NCI-H2081 treated with DMSO at 0.1 percent for 48 hours (cell line): Measurements from ENCODE around the gene BABAM2.

Source experiments
- DNase-seq: peaks from one replicate; lab custom pipeline; 2025; lab: John Stamatoyannopoulos, UW

Gene BABAM2

DNA sequence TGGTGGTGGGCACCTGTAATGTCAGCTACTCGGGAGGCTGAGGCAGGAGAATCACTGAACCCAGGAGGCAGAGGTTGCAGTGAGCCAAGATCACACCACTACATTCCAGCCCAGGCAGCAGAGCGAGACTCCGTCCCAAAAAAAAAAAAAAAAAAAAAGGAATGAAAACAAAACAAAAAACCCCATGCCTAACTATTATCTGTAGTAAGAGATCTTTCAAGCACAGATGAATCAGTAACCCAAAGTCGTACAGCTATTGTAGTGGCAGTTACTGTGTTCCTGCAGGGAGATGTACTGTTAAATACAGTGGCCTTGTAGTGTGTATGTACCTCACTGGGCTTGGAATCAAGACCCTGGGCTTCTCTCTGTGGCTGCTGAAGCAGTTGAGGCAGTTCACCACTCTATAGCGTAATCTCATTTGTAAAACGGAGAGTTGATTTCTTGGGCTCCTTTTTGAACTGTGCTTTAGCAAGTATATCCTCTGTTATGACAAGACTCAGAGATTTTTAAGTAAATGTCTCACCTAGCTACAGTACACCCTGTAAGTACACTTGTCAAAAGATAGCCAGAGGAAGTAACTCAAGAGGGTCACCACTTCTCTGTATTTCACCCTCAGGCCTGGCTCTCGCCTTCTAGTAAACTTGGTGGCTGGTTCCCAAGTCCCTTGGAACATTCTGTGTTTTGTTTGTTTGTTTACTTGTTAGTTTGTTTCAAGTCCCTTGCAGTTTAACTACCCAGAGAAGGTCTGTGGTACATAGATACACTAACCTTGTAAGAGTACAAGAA is 392.5 kb downstream of the BABAM2 start:
- DNase-seq, result no peak

DNA sequence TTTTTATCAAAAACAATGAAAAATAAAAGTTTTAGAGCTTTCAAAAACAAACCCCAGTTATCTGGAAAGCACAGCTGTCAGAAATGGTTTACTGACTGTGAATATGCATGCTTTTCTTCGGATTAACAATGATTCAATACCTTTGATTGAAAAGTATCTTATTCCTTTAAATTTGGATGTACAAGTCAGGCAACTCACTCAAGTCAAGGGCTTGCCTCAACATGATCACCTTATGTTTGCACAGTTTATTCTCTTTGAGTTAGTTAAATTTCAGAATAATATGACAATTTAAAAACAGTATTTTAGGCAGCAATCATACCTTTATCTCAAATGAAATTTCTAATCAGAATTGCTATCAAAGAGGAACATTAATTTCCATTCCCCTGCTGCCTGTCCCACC is 393.3 kb downstream of the BABAM2 start:
- DNase-seq, result no peak

DNA sequence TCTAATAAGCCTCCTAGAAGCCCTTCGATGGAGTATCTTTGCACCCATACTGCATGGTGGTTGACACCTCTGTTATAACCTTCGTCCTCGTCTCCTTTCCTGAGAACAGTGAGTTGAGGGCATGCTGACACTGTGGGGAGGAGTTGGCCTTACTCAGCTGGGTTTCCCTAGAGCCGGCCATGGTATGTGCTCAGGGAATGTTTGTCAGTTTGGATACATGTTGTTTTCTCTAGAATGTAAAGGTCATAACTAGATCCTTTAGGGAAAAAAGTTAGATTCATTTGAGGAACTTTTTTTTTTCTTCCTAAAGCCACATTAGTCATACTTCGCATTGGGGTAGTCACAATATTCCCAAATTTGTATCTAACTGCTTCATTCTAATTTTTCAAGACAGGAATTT is 396.1 kb downstream of the BABAM2 start:
- DNase-seq, result no peak

DNA sequence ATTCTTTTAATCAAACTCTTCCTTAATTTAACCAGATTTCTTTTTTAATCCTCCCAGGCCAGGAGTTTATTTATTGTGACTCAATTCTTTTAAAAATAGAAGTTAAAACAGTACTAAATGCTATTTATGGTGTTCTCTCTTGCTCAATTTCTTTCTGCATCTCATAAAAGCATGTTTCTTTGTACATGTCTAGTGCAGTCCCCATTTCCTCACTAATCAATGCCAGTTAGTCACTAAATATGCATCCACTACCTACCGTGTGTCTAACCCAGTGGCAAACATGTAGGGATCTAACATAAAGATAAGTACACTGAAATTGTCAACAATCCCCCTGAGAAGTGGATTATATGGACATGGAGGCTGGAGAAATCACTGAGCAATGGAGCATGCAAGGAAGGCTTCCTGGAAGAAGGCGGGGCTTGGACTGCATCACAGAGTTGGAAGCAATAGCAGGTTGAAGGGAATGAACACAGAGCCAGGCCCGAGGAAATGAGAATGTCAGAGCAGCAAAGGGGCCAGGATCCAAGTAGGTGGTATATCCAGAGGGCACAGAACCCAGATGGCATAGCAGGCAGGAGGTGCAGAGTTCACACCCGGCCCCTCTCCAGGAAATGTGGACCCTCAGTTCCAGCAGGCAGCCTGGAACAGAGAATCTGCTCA is 396.9 kb downstream of the BABAM2 start:
- no peak for DNase-seq

DNA sequence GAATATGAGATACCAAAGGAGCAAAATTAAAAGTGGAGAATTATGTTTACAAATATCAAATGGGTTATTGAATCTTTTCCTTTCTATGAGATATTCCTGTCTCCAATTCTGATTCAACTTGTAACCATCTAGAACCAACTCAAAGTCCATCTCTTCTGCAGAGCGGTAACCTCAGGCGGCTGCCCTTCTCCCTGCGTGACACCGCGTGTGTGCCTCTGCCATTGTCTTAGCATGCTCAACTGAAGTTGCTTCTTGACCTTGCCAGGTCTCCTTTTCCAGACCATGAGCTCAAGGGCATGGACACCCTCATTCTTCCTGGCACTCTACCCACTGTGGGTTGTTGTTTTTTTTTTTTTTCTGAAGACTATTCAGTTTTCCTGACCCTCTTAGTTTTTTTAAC is 398.1 kb downstream of the BABAM2 start:
- no peak for DNase-seq

DNA sequence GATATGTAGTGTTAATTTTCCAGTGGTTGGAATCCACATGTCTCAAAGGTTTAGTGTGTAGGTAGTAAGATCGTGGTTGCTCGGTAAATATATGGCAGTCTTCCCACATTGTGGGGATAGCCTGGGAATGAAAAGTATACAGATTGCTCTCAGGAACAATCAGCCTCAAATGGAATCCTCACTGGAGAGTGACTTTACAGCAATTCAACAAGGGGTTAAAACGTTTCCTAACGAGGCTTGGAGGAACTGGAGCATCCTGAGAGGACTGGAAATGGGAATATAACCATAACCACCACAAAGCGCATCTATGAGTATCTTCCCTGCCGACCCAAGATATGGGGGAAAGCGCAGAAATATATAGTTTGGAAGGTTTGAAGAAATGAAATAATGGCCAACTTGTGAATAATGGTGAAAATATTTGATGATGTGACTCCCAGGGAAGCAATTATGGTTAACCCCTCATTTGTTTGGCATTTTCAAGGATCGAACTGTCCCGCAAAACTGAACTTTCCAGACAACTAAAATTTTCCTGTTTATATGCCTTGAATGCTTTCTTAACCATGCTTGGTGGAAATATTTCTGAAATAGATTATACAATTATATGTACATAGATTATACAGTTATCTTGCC is 401.4 kb downstream of the BABAM2 start:
- DNase-seq, result no peak

DNA sequence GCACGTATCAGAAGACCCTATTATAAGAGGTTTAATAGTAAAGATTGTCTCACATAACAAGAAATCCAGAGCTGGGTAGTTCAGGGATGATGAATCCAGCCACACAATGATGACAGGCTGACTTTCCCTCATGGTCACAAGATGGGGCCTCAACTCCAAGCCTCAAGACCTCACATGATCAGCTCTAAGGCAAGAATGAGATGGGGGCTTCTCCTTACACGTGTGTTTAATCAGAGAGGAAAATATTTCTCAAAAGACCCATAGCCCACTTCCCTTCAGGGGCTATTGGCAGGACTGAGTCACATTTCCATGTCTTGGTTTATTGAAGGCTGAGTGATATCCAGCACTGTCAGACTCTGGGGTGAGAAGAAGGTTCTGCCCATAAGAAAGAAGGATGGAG is 402.0 kb downstream of the BABAM2 start:
- no peak for DNase-seq

DNA sequence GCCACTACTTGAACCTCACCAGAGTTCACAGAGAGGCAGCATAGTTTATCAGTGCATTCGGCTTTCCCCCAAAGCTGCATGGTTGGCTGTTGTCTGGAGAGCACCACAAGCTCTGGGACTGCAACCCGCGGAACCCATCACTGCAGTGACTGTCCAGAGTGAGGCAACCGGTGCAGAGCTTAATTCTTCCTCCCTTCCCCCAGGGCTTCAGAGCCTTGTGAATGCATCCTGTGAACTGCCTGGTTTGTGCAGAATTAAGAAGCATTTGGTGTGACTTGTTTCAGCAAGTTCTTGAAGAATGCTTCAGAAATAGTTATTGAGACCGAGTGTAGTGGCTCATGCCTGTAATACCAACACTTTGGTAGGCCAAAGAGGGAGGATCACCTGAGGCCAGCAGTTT is 402.9 kb downstream of the BABAM2 start:
- DNase-seq, result no peak

DNA sequence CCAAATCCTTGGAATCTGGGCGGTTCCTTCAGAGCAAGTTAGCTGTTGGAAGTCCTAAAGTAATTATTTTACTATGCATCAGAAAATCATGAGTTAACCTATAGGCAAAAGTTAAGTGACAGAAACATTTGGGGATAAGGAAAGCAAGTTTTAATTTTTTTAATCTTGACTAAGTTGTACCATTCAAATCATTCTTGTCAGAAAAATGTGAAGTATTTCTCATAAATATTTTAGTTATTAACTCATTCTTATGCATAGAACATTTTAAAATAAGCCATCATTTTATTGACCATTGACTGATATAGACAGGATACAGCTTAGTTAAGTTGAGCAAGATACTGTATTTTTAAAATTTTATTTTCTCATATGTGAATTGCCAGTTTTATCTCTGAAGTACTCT is 403.9 kb downstream of the BABAM2 start:
- no peak for DNase-seq

DNA sequence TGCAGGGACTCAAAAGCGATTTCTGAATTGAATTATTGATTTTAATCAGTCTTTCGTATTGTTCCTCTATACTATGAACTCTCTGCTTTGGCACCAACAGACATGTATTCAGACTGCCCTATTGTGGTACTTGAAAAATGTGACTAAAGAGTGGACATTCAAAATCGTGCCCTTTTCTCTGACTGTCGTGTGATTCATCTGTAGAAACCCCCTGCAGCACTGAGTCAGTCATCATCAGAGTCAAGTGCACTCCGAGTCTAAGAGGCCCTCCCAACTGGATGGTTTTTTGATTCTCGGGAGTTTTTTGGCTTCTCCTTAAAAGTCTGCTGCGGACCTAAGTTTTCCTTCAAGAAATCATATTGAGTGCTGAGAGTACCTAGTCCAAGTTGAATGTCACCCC is 405.7 kb downstream of the BABAM2 start:
- DNase-seq, result no peak

DNA sequence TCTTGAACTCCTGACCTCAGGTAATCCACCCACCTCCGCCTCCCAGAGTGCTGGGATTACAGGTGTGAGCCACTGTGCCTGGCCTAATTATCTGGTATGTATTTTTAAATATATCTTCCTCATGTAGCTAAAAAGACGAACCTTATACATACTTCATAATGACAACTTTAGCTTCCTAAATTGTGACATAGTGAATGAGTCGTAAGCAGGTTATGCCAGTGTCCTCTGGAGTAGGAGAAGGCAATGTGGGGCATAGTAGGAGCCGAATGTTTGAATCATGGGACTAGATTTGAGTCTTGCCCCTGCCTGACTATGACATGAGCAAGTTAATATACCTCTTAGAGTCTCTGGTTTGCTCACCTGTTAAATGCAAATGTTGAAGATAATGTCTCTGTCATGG is 406.4 kb downstream of the BABAM2 start:
- no peak for DNase-seq

DNA sequence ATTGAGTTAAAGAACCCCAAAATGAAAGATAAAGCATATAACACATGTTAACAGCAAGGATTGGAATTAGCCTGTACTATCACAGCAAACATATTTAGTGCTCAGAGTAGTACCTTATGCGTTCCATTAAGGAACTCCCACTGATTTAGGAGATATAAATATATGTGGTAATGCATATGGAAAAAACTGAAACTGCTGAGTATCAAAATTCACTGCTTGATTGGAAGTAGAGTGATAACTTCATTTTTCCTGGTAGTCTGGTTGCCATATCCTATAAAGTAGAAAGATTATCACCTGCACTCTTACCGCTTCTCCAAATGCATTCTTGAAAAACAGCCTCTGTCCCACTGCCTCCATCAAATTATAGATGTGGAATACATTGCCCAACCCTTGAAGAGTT is 407.0 kb downstream of the BABAM2 start:
- no peak for DNase-seq

DNA sequence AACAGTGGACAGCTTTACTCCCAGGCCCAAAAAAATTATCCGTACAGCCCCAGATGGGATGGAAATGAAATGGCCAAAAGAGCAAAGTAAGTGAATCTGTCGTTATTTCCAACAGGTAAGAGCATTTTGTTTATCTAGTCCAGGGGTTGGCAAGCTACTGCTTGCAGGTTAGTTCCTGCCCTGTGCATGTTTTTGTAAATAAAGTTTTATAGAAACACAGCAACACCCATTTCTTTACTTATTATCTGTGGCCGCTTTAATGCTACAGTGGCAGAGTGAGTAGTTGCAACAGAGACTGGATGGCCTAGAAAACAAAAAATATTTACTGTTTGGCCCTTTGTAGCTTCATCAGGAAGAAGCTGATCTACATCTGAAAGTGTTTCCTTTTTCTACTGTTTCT is 407.9 kb downstream of the BABAM2 start:
- no peak for DNase-seq

DNA sequence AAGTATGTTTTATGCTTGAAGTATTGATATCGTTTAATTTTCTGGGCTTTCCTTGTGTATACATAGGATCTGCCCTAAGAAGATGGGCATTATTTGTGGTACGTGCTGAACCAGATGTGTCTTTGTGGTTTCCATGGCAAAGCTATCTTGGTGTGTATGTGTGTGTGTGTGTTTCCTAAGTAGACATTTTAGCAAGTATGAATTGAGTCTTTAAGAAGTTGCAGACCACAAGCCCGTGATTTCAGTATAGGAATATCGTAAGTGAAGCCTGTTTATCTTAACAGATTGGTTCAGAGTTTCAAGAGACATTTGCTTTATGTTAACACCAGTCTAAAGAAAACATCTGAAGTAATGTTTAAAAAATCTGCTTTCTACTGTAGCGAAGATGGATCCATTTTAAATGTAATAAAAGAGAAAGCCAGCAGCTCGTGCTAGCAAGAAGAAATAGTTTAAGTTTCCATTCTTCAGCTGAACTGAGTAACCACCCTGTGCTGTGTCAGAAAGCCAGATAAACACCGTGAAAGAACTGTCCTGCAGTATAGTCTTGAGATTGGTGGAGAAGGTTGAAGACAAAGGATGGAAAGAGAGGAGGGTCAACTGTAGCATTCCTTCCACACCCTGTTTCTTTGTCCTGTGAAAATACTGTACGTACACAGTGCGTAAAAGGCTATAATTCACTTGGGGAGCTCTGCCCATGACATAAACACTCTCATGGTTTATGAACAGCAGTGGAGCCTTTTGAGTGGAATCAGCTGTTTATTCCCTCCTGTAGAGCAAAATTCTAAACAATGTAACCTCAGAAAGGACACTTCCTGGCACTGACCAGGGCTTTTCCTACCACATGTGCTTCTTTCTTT is 410.2 kb downstream of the BABAM2 start:
- no peak for DNase-seq

DNA sequence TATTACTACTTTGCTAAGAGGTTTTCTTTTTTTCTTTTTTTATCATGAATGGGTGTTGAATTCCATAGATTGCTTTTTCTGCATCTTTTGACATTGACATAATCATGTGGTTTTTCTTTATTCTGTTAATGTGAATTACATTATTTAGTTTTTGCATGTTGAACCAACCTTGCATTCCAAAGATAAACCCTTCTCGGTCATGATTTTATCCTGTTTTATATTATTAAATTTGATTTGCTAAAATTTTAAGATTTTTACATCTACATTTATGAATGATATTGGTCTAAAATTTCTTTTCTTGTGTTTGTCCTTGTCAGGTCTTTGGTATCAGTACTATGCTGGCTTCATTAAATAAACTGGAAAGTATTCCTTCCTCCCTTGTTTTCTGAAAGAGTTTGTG is 414.7 kb downstream of the BABAM2 start:
- no peak for DNase-seq

DNA sequence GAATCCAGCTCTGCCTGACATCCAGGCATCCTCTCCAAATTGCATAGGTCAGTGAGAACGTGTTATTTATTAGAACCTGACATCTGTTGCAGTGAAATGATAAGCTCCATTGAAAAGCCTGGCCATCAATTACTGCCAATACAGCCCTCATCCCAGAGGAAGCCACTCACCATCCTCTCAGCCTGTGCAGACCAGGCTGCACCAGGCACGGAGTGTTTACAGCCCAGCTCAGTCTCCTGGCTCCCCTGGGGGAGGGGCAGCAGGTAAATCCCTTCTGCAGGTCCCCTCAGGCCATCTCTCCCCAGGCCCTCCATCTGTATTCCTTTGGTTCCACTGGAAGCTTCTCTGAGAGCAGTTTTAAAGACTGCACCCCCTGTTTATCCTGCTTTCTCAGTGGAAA is 419.6 kb downstream of the BABAM2 start:
- no peak for DNase-seq

DNA sequence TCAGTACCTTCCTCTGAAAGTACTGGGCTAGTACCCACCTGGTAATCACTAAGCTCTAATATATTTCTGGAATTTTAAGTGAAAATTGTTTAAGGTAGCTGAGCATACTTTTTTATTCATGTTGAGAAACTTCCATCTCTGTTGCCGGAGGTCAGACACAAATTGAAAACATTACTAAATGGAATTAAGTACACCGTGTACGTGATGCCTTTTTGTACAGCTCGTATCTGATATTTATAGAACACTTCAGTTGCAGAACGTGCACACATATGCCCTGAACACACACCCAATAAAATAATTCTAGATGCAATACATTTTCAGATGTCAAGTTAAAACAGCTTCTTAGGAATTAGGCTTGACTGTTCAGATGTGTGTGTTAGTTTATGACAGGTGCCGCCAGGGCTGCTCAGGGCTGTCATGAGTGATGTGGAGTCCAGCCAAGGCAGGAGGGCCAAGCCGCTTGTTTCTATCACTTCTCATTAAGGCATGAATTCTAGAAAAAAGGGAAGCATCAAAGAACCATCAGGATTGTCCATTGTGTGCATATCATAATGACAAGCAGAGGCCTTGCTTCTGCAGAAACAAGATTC is 421.2 kb downstream of the BABAM2 start:
- no peak for DNase-seq

DNA sequence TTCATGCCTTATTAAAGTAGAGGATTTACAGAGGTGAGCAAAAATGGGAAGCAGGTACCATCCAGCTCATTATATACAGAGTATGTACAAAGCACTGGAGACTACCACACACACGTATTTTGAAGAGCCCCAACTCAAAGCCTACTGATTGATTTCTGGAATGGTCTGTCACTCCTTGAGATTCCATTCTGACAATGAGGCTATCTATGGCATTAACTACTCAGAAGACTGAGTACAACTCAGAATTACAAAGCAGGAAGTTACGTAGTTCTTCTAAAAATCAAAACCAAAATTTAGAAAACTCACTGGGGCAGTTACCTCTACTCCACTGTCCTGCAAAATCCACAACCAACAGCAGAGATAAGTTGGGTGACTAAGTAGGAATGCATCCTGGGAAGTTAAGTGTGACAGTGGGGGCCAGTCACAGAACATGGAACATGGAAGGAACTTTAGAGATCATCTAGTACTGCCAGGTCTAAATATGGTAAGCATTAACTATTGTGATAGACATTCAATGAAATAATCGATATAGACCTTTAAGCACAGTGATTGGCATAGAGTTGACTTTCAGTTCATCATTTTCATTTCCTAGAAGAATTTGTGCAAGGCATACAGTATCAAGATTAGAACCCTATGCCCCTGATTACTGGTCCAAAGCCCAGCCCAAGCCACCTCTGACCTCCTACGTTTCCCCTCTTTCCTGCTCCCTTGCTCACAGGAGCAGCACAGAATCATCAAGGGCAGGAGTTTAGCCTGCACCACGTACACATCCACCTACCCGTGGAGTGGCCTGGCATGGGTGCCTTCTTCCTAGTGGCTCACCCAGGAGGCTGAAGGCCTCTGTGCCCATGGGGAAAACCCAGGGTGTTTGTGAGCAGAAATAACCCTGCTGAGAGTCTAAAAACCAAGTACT is 422.0 kb downstream of the BABAM2 start:
- no peak for DNase-seq

DNA sequence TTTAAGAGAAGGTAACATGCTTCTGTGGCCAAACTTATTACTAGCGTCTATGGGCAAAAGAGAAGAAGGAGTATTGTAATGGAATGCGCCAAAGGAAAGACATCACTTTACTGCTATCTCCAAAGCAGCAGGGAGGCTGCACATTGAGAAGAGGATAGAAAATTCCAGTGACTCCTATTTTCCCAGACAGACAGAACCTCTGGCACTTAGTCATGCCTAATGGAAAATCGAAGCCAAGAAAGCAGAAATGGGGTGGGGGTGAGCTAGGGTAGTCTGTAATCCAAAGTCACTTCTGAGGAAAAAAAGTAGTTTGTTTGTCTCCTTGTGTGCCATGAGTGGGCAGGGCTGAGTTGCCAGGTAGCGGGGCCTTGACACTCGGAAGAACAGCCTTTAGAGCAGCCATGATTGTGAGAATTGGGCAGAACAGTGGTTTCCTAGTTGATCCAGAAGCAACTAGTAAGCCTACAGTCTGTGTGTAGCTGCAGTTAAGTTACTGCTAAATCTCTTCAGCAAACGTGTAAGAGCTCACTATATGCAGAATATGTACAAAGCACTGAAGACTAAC is 422.8 kb downstream of the BABAM2 start:
- DNase-seq, result no peak

DNA sequence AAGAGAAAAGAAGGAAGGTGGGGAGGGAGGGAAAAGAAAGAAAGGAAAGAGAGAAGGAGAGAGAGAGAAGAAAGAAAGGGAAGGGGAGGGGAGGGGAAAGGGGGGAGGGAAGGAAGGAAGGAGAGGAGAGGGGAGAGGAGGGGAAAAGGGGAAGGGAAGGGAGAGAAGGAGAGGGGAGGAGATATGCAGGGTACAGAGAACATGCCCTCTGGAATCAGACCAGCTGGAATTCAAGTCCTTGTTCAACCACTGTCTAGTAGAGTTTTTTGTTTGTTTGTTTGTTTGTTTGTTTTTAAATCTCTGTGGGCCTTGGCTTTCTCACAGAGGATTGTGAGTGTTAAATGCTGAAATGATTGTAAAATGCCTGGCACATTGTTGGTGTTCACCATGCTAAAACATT is 424.4 kb downstream of the BABAM2 start:
- no peak for DNase-seq
